ENCODE measurements around the gene VOPP1. TPM values are rescaled to one million over a fixed set of nuclear protein-coding genes. Genes with fewer than 3 reads are reported as not detected.
A peak's percentile ranks its signal among the peaks of the same experiment; 100 is the strongest.

Gene VOPP1
- total and polyA plus RNA-seq, 10 of the 15 experiments (the other 5 are each of a cell fraction or from before 2014, with no cell fraction given), result 32.8 to 206 (median 129) TPM

DNA sequence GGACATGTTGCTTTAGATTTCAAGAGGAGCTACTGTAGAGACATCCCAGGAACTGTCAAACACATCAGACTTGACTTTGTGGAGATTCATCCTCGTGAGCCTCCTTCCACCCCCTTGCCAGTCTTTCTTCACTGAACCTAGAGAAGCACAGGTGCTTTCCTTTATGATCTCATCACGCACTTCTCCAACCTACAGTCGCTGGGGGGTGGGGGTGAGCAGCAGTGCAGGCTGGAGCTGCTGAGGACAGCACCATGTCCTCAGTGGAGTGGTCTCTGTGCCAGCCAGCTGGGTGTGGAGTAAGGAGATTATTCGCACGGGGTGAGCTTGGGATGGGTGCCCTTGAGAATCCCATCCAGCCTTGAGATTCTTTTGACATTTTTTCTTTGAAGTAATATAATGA is 88.1 kb downstream of the VOPP1 start:
- no peak for DNase-seq (ENCODE audit: low read depth, low spot score)
- in situ Hi-C loops (cut with MboI) (no loop called here), intact Hi-C loops (cut with micrococcal nuclease; ENCODE audit: unreplicated experiment) (no loop called here)
- Histone ChIP-seq H3K79me2 (ENCODE audit: control insufficient read depth, insufficient read depth, low read length) (peaks cover 5% of the 10 kb centered on the region), H2AFZ (ENCODE audit: control insufficient read depth, low read depth, low read length) (no peak overlapping the region), H3K27me3 (replicated peaks in 1 of 2; ENCODE audit: control insufficient read depth in 2 of 2, insufficient read depth in 2 of 2, low read length in 1 of 2) (no peaks in the 10 kb centered on the region), H3K27ac (ENCODE audit: control insufficient read depth, insufficient read depth) (no peak overlapping the region), H3K9me3 (replicated peaks; ENCODE audit: control insufficient read depth, insufficient read depth, low read length) (no peaks in the 10 kb centered on the region), H3K9ac (ENCODE audit: control insufficient read depth, insufficient read depth, low read length) (no peak overlapping the region), H3K36me3 (ENCODE audit: control insufficient read depth in 2 of 2, insufficient read depth in 2 of 2, low read length in 1 of 2) (peaks cover 33 to 36% of the 10 kb centered on the region in 2 experiments; a peak in 3 of 4 replicates), H3K4me2 (ENCODE audit: control insufficient read depth, insufficient read depth) (no peak overlapping the region), H3K4me3 (no peak overlapping the region), H4K20me1 (ENCODE audit: control insufficient read depth, insufficient read depth) (0 out of 2 replicates have a peak, but pooled peaks cover 3% of the 10 kb centered on the region), H3K4me1 (ENCODE audit: control insufficient read depth, insufficient read depth, low read length) (peaks cover 7% of the 10 kb centered on the region)
- TF ChIP-seq BRCA1 (IDR thresholded peaks at IDR 0.05; ENCODE audit: low read depth, low read length) (no peak), E2F4 (IDR thresholded peaks at IDR 0.05; ENCODE audit: low read depth, low read length) (no peak), CREB1 (IDR thresholded peaks at IDR 0.05; ENCODE audit: low read depth) (no peak), FOXM1 (IDR thresholded peaks at IDR 0.05; ENCODE audit: low read depth, low read length) (no peak), TCF12 (IDR thresholded peaks at IDR 0.05; ENCODE audit: low read depth, low read length) (no peak), STAT1 (conservative IDR thresholded peaks at IDR 0.05) (no peak), MYB (IDR thresholded peaks at IDR 0.05; ENCODE audit: borderline replicate concordance, low read depth, low read length) (no peak), EGR1 (IDR thresholded peaks at IDR 0.05; ENCODE audit: borderline replicate concordance in 1 of 2, low read depth in 2 of 2, low read length in 2 of 2) (no peak), CBX3 (IDR thresholded peaks at IDR 0.05; ENCODE audit: borderline replicate concordance, low read depth) (no peak), POU2F2 (IDR thresholded peaks at IDR 0.05; ENCODE audit: borderline replicate concordance, low read depth, low read length) (no peak), POLR2AphosphoS2 (IDR thresholded peaks at IDR 0.05; ENCODE audit: low read depth, low read length) (no peak), RCOR1 (conservative IDR thresholded peaks at IDR 0.05; ENCODE audit: low read depth, low read length) (no peak), SRF (IDR thresholded peaks at IDR 0.05; ENCODE audit: low read depth in 2 of 2, low read length in 2 of 2) (no peak), PBX3 (IDR thresholded peaks at IDR 0.05; ENCODE audit: insufficient replicate concordance, low read depth, low read length) (no peak), SMC3 (IDR thresholded peaks at IDR 0.05; ENCODE audit: borderline replicate concordance, low read length) (no peak)
- TF ChIP-seq, protein P1, sequence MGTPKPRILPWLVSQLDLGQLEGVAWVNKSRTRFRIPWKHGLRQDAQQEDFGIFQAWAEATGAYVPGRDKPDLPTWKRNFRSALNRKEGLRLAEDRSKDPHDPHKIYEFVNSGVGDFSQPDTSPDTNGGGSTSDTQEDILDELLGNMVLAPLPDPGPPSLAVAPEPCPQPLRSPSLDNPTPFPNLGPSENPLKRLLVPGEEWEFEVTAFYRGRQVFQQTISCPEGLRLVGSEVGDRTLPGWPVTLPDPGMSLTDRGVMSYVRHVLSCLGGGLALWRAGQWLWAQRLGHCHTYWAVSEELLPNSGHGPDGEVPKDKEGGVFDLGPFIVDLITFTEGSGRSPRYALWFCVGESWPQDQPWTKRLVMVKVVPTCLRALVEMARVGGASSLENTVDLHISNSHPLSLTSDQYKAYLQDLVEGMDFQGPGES (IDR thresholded peaks at IDR 0.05), result no peak
- FAIRE-seq, result no peak
- TSS peak; percentile 11 for BruUV-seq (replicated peaks)
- peak; percentile 37; the same call in 2 of the 3 replicates for ATAC-seq
- ChIA-PET RAD21 (ENCODE audit: unreplicated experiment) (no interaction called here), CTCF (interaction anchor here (1.0 kb wide), 1 partner anchor 17 kb away, joined by 3 read pairs; no protein-coding TSS in a partner anchor), SMC1A (ENCODE audit: uncharacterized antibody, unreplicated experiment) (interaction anchor here (0.7 to 1.4 kb wide), 2 partner anchors 18 to 85 kb away, joined by 3 to 5 read pairs; no protein-coding TSS in a partner anchor), POLR2A (no interaction called here)
- WGBS (ENCODE audit: insufficient coverage, insufficient replicate concordance, low lambda C conversion rate, missing lambda C conversion rate), result 83% methylated on average over 5 of the region's 5 CpGs
